Right forelimb (tissue), 1 donor: ENCODE results near the gene CCDC174.

ENCODE experiments used
- DNase-seq: peaks from one replicate; pipeline ENCODE4 v3.0.0-alpha.2; 2018

CCDC174 gene

DNA sequence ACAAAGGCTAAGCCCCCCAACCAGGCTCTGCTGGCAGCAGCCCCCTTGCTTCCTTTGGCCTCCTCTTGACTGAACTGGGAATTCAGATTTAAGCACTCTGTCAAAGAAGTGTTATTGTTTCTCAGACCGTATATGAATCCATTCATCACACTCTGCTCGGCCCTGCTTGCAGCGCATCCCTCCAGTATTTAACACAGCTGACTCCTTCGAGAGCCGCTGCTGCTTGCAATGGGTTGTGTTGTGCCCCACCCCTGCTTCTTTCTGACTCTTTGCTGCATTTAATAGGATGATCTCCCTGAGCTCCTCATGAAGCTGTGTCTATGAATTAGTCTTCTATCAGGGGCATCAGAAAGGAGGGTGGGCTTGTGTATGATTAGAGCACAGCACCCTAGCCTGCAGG lies 54.5 kb downstream of the CCDC174 start:
- DNase-seq = no peak

GRCh38 chr3:14716591-14716990 lies 65.0 kb downstream of the CCDC174 start:
- DNase-seq = no peak

GRCh38 chr3:14717307-14717706 lies 65.7 kb downstream of the CCDC174 start:
- no peak for DNase-seq

DNA sequence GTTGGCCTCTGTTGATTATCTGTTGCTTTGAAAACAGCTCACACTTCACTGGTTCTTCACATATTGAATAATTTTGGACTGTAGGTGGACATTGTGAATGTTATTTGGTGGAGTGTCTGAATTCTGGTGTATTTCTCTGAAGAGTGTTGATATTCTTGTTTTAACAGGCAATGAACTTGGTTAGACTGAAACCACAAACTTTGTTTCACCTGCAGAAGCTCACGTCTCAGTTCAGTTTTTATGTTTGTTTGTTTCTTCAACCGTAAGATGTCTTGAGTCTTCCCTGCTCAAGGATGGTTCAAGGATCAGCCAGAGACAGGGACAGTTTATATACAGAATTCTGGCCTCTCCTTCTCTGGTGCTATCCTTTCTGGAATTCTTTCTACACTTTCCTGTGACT lies 67.0 kb downstream of the CCDC174 start:
- DNase-seq = no peak

- DNase-seq = no peak
Measured at GRCh38 chr3:14719006-14719405, 67.4 kb downstream of the CCDC174 start.

DNA sequence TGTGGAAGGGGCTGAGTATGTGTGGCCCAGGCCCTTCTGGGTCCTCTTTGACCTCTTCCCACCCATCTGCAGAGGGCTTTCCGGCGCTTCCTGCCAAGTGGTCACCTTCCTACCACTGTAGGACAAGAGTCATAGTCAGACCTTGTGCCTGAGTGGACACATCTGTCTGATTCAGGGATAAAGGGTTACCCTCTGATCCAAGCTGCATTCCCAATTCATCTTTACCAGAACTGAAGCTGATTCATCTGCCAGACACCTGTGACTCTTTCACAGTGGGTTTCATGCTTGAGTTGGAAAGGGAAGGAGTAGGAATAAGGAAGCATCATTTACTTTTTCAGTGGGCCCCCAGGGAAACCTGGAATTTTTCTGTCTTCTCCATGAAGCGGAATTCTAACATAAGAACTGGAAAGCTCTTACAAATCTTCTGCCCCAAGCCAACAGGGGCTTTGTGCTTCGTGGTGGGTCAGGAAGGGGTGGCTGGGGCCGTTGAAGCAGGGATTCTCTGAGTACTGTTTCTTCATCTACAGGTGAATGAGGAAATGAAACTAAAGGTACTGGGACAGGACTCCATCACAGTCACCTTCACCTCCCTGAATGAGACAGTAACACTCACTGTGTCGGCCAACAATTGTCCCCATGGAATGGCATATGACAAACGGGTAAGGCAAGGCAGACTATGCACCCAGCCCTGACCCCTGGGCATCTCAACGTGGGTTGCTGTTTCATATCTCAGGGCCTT lies 69.7 kb downstream of the CCDC174 start:
- no peak for DNase-seq
